ENCODE data around the gene C17orf113.

The C17orf113 gene

GRCh38 chr17:42071810-42072209 is 21.4 kb upstream of the C17orf113 start:
- TF ChIP-seq TAF1 (IDR thresholded peaks at IDR 0.05; ENCODE audit: borderline replicate concordance, insufficient read depth, low read length): no peak

GRCh38 chr17:42068979-42069378 is 18.6 kb upstream of the C17orf113 start:
- no peak for TF ChIP-seq SIN3A (IDR thresholded peaks at IDR 0.05; ENCODE audit: borderline replicate concordance, insufficient read depth, low read length)
- no peak for TF ChIP-seq TAF1 (IDR thresholded peaks at IDR 0.05; ENCODE audit: borderline replicate concordance, insufficient read depth, low read length)
- TF ChIP-seq FOXP2 (optimal IDR thresholded peaks at IDR 0.05; ENCODE audit: borderline replicate concordance, extremely low read depth, extremely low read length, insufficient read depth): no peak
- no peak for TF ChIP-seq REST (IDR thresholded peaks at IDR 0.05; ENCODE audit: insufficient read depth in 1 of 2, low read depth in 2 of 2, low read length in 2 of 2)
- TF ChIP-seq POLR2AphosphoS5 (IDR thresholded peaks at IDR 0.05; ENCODE audit: low read depth, low read length): no peak

GRCh38 chr17:42067371-42068091 is 17.1 kb upstream of the C17orf113 start:
- no peak for TF ChIP-seq REST (IDR thresholded peaks at IDR 0.05; ENCODE audit: insufficient read depth in 1 of 2, low read depth in 2 of 2, low read length in 2 of 2)
- no peak for TF ChIP-seq POLR2AphosphoS5 (IDR thresholded peaks at IDR 0.05; ENCODE audit: low read depth, low read length)
- no peak for TF ChIP-seq SIN3A (IDR thresholded peaks at IDR 0.05; ENCODE audit: borderline replicate concordance, insufficient read depth, low read length)
- TF ChIP-seq FOXP2 (optimal IDR thresholded peaks at IDR 0.05; ENCODE audit: borderline replicate concordance, extremely low read depth, extremely low read length, insufficient read depth): no peak
- no peak for TF ChIP-seq TAF1 (IDR thresholded peaks at IDR 0.05; ENCODE audit: borderline replicate concordance, insufficient read depth, low read length)

- TF ChIP-seq POLR2AphosphoS5 (IDR thresholded peaks at IDR 0.05; ENCODE audit: low read depth, low read length): no peak
- TF ChIP-seq REST (IDR thresholded peaks at IDR 0.05; ENCODE audit: insufficient read depth in 1 of 2, low read depth in 2 of 2, low read length in 2 of 2): no peak
- no peak for TF ChIP-seq TAF1 (IDR thresholded peaks at IDR 0.05; ENCODE audit: borderline replicate concordance, insufficient read depth, low read length)
- no peak for TF ChIP-seq SIN3A (IDR thresholded peaks at IDR 0.05; ENCODE audit: borderline replicate concordance, insufficient read depth, low read length)
- no peak for TF ChIP-seq FOXP2 (optimal IDR thresholded peaks at IDR 0.05; ENCODE audit: borderline replicate concordance, extremely low read depth, extremely low read length, insufficient read depth)
Measured at GRCh38 chr17:42065201-42065600, 14.8 kb upstream of the C17orf113 start.

GRCh38 chr17:42062681-42063080 is 12.3 kb upstream of the C17orf113 start:
- TF ChIP-seq POLR2AphosphoS5 (IDR thresholded peaks at IDR 0.05; ENCODE audit: low read depth, low read length): no peak
- TF ChIP-seq FOXP2 (optimal IDR thresholded peaks at IDR 0.05; ENCODE audit: borderline replicate concordance, extremely low read depth, extremely low read length, insufficient read depth): no peak
- no peak for TF ChIP-seq SIN3A (IDR thresholded peaks at IDR 0.05; ENCODE audit: borderline replicate concordance, insufficient read depth, low read length)
- TF ChIP-seq TAF1 (IDR thresholded peaks at IDR 0.05; ENCODE audit: borderline replicate concordance, insufficient read depth, low read length): no peak
- no peak for TF ChIP-seq REST (IDR thresholded peaks at IDR 0.05; ENCODE audit: insufficient read depth in 1 of 2, low read depth in 2 of 2, low read length in 2 of 2)

Data from PFSK-1 (cell line).